K562 (cell line): Measurements from ENCODE around the gene CD34. TPM values are rescaled to one million over a fixed set of nuclear protein-coding genes. Genes with fewer than 3 reads are reported as not detected.

Source experiments
- CUX1 ChIP-seq: fragments of 200-800 bp; sonication (Bioruptor generic); IDR thresholded peaks from 2 replicates; pipeline ENCODE4 v1.6.1; 2016; ENCODE audit warnings: missing genetic modification characterization, missing compliant biosample characterization
- MLX ChIP-seq, 2 experiments: fragments of 450-650 bp in 1 of 2; sonication (generic) in 1 of 2; formaldehyde crosslinking; conservative IDR thresholded peaks; 2 replicates each; pipeline versions ENCODE4 v1.4.0 to v1.8.1; 2020 to 2022; ENCODE audit warnings: mild to moderate bottlenecking in 1 of 2, missing genetic modification reagents in 1 of 2
- MTA3 ChIP-seq: fragments of 450-650 bp; formaldehyde crosslinking; IDR thresholded peaks from 2 replicates; pipeline ENCODE4 v1.6.1; 2017; ENCODE audit warnings: mild to moderate bottlenecking, borderline replicate concordance
- PKNOX1 ChIP-seq: fragments of 450-650 bp; IDR thresholded peaks from 2 replicates; pipeline ENCODE4 v1.6.1; 2016
- SMARCE1 ChIP-seq: fragments of 450-650 bp; IDR thresholded peaks from 2 replicates; pipeline ENCODE4 v1.7.1; 2016; ENCODE audit warnings: mild to moderate bottlenecking
- SMC3 ChIP-seq: conservative IDR thresholded peaks from 2 replicates; pipeline ENCODE4 v1.6.1; 2011; ENCODE audit warnings: low read depth, low read length, improper control_type of control experiment; ENCODE audit not compliant: insufficient read depth
- SP2 ChIP-seq: IDR thresholded peaks from 2 replicates; pipeline ENCODE4 v1.6.1; 2011; ENCODE audit warnings: mild to moderate bottlenecking, low read depth, low read length, moderate library complexity; ENCODE audit not compliant: poor library complexity, severe bottlenecking; ENCODE audit errors: extremely low read depth
- ZNF3 ChIP-seq: fragments of 250-450 bp; sonication (Bioruptor Pico); IDR thresholded peaks from 2 replicates; pipeline ENCODE4 v1.5.0; 2021; ENCODE audit warnings: mild to moderate bottlenecking, moderate library complexity
- ZNF740 ChIP-seq, 3 experiments: fragments of 200-800 bp in 1 of 3; sonication (Bioruptor generic) in 1 of 3; sonication (generic) in 1 of 3; formaldehyde crosslinking in 1 of 3; IDR thresholded peaks; 2 replicates each; pipeline versions ENCODE4 v1.6.1 to v1.8.0; 2016 to 2022; ENCODE audit warnings: mild to moderate bottlenecking in 2 of 3, missing compliant biosample characterization in 2 of 3, missing genetic modification characterization in 2 of 3, missing genetic modification reagents in 1 of 3
- ZNF764 ChIP-seq: fragments of 250-450 bp; sonication (Bioruptor Pico); IDR thresholded peaks from 2 replicates; pipeline ENCODE4 v1.4.0; 2020; ENCODE audit warnings: low read depth, mild to moderate bottlenecking, moderate library complexity
- ZNF778 ChIP-seq: fragments of 450-650 bp; formaldehyde crosslinking; IDR thresholded peaks from 2 replicates; pipeline ENCODE4 v1.4.0; 2020; ENCODE audit warnings: mild to moderate bottlenecking, moderate library complexity
- polyA plus RNA-seq, 8 experiments: library from polyadenylated mRNA; depleted of rRNA in 4 of 8; stranded (reverse) in 5 of 8; unstranded in 3 of 8; fragments of >200 nt; fragmentation: Nextera tagmentation in 2 of 8; fragmentation: Illumina TruSeq in 1 of 8; extraction: Ambion mirVana in 2 of 8; extraction: Trizol in 1 of 8; gene quantifications; 2 replicates each; pipeline versions ENCODE4 v1.2.1 to v1.2.3, GENCODE V29; 2011 to 2014; ENCODE audit warnings: inconsistent platforms in 1 of 8, missing spikeins in 1 of 8
- total RNA-seq, 7 experiments: library from RNA; depleted of rRNA in 6 of 7; stranded (reverse); fragments of >200 nt in 6 of 7; fragmentation: Illumina TruSeq in 2 of 7; extraction: Trizol in 2 of 7; gene quantifications; 2 replicates each; pipeline versions ENCODE4 v1.2.1 to v1.2.3, GENCODE V29; 2011 to 2021; ENCODE audit warnings: low replicate concordance in 1 of 7

The CD34 gene
- total and polyA plus RNA-seq, 9 of the 15 experiments (the other 6 are each of a cell fraction or from before 2014, with no cell fraction given), result not detected

GRCh38 chr1:207933205-207933800 is 22.4 kb upstream of the CD34 start (continued):
- peak; percentile 53; the same call in 1 of the 2 replicates for TF ChIP-seq PKNOX1
- no peak for TF ChIP-seq ZNF778 (CRISPR knock-in tag)
- no peak for TF ChIP-seq SMARCE1
- TF ChIP-seq ZNF740 (CRISPR knock-in tag; IDR thresholded peaks at IDR 0.05), result no peak
- no peak for TF ChIP-seq ZNF740 (tag; IDR thresholded peaks at IDR 0.05)
- no peak for TF ChIP-seq SP2
- no peak for TF ChIP-seq ZNF3
- no peak for TF ChIP-seq MLX (CRISPR knock-in tag; conservative IDR thresholded peaks at IDR 0.05)
- no peak for TF ChIP-seq MTA3
- TF ChIP-seq CUX1 (CRISPR knock-in tag), result no peak
- TF ChIP-seq ZNF764 (CRISPR knock-in tag), result no peak
- no peak for TF ChIP-seq SMC3
